GDM1 (cell line): ENCODE measurements around the gene BICDL1.

ENCODE experiments used
- DNase-seq: peaks from one replicate; lab custom pipeline; 2025; lab: John Stamatoyannopoulos, UW

The BICDL1 gene

DNA sequence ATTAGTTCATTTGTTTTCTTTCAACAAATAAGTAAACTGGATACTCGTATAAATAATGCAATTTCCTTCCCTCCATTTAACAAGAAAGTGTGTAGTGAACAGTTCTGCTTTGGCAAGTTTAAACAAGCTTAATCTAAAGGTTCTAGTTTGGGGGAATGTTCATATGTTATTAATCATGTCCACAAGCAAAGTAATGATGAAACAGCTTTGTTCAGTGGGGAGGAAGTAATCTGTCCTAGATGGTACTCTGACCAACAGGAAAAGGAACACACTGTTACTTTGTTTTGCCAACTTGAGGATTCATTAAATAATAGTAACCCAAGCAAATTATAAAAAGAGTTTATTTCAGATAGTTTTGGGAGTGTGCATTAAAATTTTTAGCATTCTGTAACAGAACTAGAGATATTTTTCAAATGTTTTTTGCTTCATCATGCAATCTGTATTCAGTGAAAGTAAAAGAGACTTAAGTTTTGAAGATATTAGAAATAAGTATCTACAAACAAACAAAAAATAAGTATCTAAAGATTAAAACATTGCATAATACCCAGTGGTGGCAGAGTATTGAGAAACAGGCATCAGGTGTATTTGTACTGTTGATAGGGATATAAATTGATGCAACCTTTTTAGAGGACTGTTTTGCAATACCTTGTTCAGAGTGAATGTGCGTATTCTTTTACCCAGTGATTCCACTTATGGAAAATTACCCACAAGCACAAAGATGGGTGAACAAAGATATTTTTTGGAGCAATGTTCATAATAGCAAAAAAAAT is 66.4 kb downstream of the BICDL1 start:
- no peak for DNase-seq

DNA sequence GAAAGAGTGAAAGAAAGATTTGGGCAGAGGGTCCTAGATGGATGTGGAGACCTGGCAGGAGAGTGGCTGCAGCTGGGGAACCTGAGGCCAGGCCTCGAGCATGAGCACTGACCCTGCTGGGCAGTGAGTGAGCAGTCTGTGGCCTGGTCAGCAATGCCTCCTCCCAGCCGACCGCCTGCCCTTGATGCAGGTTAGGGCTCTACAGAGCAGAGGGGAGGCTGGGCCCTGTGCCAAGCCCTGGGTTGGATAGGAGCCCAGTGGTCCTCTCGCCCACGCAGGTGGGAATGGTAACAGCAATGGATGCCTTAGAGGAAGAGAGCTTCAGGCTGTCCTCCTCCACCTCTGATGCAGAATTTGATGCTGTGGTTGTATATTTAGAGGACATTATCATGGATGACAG is 67.7 kb downstream of the BICDL1 start:
- DNase-seq: no peak

DNA sequence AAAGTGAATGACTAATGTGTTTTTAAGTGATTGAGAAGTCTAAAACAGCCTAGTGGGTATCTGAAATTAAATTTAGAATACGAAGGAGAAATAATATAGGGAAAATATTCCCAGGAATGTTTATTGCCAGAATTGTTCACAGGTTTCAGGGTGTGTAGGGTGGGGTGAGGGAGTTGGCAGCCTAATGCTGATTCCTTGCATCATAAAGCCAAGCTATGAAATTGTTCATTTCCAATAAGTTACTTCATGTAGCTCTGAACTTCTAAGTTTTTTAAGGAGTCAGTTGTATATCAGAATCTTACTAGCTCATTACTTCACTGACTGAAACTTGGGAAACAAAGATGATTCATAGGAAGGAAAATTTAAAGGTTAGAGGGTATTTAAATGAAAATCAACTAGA is 71.2 kb downstream of the BICDL1 start:
- DNase-seq: no peak

DNA sequence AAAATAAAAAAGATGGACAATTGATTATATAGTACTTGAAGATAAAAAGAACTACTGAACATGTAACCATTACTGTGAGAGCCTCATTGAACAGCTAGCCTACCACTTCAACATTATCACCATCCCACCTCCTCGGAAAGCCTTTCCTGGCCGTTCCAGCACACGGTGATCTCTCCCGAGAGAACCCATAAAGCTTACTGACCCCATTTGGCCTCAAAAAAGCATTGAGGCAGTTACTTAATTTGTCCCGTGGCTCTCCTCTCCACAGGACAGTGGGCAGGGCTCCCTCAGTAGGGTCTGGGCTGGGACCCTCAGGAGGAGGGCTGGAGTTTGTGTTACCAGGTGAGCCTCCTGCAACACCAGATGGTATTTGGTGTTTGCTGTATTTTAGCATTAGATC is 71.7 kb downstream of the BICDL1 start:
- DNase-seq: no peak

DNA sequence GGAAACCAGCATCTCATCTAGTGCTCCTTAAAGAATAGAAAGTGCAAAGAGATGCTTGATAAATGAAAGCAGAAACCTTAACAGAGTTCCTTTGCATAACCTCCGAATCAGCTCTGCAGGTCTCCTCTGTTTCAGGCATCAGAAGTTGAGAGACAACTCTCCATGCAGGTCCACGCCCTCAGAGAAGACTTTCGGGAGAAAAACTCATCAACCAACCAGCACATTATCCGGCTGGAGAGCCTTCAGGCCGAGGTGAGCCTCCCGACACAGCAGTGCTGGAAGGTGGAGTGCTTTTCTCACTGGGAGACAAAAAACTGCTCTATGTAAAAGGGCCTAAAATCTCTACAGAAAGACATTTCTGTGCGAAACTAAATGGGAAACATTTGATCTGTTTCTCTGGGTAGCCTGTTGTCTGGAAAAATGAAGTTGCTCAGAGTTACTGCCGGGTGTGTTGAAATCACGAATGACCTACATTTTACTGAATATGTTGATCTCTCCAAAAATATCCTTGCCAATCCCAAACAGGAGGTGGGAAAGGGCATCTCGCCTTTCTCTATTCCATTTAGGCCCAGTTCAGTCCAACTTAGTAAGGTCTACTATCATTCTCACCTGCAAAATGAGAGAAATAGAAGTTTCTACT is 72.7 kb downstream of the BICDL1 start:
- no peak for DNase-seq

DNA sequence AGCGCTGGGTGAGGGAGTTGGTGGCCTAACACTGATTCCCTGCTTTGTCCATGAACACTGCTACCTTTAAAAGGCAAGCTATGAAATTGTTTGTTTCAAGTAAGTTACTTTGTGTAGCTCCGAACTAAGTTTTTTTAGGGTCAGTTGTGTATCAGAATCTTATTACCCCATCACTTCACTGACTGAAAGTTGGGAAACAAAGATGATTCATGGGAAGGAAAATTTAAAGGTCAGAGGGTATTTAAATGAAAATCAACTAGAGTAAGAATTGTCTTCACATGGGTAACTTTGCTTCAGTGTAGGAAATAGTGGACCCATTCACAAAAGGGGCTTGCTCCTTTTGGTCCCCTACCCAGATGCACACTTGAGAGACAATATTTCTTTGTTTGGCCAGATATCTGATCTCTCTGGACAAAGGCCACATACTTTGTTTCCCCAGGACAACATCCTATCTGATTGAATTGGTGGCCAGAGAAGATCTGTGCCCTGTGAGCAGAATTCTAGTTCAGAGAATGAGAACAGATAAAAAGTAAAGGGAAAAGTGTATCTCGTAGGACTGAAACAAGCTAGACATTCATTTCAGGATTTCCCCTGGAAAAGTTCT is 74.0 kb downstream of the BICDL1 start:
- DNase-seq: no peak

DNA sequence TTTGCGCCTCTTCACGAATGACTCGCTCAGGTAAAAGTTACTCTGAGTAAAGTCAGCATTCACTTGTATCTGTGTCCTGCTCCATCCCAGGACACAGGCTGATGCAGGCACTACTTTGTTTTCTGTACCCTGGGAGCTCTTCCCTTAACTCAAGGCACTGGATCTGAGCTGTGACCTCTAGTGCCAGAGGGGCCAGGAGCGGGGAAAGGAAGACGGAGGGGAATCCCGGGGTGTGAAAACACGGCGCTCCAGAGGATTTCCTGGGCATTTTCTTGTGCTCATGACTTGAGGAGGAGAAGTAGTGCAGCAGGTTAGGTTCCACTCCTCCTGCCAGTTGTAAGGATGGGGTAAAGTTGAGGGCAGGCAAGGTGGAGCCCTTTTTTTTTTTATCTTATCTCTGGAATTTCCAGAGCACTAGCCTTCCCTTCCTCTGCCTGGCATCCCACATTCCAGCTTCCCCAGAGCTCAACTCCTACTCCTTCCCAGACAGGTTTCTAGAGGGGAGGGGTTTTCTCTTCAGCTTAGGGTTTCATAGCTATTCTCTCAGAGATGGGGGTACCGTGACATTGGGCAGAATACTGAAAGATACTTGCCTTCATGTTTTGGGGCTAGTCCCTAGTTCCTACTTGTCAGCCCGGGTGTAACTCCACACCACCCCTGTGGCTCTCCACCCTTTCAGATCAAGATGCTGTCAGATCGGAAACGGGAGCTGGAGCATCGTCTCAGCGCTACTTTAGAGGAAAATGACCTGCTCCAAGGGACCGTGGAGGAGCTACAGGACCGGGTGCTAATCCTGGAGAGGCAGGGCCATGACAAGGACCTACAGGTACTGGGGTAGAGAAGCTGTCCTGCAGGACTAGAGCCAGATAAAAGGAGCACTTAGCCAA is 75.3 kb downstream of the BICDL1 start:
- no peak for DNase-seq

DNA sequence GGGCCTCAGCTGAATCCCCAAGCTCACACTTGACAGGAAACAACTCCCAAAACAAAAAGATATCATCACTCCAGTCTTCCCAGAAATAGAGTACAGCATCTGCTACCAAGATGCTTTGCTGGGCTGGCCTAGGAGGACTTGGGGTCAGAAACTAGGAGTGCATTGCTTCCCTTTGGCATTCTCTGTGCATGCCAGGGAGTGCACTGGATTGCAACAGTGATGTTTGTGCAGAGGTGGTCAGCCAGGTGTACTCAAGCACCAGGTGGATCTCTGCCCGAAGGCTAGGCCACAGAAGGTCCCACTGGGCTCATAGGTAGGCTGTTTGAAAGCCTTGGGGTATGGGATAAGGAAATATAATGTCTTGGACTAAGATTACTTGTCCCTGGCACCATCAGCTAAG is 76.4 kb downstream of the BICDL1 start:
- no peak for DNase-seq

DNA sequence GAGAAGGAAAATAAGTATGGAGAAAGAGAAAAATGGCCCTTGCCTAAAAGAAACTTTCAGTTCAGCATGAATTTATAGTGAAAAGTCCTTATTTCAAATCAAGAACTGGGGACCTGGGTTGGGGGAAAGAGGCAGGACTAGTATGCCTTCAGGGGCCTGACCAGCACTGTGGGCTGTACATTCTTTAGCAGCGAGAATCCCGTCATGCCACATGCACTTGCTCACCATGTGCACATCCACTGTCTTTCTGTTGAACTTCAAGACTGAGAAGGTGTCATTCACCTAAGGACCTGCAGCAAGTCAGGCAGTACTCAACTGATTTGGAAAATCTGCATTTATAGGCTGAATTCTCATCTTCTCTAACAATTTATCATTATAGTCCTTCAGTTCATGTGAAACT is 77.3 kb downstream of the BICDL1 start:
- DNase-seq: no peak

DNA sequence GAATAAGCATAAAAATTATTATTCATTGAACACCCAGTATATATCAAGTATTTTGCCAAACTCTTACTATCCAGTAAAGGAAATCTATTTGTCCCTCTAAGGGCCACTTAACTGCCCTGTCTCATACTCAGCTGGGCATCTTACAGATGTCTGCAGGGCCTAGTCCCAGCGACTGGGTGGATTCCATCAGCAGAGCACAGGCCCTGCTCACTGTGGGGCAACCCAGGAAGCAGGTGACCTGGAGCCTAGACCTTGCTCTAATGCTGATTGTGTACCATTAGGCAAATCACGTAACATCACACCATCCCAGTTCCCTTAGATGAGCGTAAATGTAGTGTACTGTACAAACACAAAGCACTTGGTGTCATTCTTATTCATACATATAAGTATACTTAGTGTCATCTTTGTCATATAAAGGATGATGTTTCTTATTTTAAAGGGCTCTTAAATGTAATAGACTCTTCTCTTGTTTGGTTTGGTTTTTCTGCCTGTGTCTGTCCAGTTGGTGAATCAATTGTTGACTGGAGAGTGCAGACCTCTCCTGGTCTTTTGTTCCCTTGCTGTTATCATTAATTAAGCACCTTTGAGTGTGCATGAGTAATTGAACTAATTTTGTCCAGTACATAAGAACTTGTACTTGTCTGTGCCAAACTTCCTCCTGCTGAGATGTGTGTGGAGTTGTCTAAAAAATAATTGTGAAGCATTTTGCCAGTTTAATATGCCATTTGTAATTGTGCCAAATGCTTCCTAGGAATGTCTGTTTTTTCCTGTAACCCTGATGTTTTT is 78.2 kb downstream of the BICDL1 start:
- DNase-seq: no peak

DNA sequence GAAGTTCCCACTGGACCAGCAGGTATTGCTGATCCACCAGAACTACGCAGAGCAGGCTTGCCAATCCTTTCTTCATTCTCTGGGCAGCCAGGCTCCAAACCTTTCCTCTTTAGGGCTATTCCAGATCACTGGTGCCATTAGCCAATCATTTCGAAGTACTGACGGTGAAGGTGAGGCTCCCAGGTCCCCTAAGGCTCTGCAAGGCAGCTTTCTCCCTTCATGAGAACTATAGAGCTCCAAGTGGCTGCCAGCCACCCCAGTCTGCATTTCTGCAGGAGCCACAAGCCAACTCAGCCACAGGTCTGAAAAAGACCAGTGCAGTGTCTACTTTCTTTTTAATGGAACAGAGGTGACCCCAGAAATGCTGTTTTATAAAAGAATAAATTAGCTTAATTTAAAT is 78.9 kb downstream of the BICDL1 start:
- DNase-seq: no peak

DNA sequence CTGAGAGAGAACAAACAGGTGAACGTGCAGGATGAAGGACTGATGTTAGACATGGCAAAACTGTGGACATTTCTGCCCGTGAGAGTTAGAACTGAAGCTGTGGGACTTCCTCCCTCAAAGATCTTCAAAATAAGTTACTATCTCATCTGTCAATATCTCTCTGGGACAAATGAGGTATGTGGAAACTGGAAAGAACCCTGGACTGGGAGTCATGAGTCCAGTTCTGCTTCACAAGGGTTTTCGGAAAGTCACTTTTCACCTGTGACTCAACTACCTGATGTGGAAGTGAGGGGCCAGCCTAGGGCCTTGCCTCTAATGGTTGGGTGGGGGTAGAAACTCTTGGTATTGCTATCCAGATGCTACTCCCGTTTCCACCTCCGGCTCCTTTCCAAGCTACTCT is 80.2 kb downstream of the BICDL1 start:
- no peak for DNase-seq

DNA sequence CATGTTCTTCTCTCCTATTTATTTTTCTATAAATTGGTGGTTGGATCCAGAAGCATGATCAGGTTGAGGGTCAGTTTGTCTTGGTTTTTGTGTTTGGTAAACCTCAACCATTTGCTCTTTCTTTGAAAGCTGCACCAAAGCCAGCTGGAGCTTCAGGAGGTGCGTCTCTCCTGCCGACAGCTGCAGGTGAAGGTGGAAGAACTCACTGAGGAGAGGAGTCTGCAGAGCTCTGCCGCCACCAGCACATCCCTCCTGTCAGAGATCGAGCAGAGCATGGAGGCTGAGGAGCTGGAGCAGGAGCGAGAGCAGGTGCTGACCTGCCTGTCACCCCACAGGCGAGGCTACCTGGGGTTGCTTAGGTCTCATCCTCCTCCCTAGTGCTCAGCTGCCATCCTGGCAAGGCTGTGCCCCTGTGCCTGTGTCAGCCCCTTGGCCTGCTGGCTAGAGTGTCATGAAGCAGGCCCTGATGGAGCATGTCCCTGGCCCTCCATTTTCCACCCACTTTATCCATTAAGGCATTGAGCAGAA is 82.5 kb downstream of the BICDL1 start:
- no peak for DNase-seq

DNA sequence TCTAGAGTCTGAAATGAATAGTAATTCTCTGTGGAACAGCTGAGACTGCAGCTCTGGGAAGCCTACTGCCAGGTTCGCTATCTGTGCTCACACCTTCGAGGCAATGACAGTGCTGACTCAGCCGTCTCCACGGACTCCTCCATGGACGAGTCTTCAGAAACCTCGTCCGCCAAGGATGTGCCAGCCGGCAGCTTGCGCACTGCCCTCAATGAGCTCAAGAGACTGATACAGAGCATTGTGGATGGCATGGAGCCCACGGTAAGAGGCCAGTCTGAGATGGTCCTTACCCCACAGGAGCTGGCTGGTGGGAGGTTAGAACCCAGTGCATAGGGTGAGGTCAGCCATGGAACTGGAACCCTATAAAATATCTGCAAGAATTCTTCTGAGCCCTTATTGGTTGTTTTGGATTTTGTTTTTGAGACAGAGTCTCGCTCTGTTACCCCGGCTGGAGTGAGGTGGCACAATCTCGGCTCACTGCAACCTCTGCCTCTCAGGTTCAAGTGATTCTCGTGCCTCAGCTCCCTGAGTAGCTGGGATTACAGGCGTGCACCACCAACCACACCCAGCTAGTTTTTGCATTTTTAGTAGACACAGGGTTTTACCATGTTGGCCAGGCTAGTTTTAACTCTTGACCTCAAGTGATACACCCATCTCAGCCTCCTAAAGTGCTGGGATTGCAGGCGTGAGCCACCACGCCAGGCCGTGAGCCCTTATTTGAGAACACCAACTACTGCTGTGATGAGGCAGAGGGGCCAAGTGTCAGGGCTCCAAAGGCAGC is 83.6 kb downstream of the BICDL1 start:
- DNase-seq: no peak

DNA sequence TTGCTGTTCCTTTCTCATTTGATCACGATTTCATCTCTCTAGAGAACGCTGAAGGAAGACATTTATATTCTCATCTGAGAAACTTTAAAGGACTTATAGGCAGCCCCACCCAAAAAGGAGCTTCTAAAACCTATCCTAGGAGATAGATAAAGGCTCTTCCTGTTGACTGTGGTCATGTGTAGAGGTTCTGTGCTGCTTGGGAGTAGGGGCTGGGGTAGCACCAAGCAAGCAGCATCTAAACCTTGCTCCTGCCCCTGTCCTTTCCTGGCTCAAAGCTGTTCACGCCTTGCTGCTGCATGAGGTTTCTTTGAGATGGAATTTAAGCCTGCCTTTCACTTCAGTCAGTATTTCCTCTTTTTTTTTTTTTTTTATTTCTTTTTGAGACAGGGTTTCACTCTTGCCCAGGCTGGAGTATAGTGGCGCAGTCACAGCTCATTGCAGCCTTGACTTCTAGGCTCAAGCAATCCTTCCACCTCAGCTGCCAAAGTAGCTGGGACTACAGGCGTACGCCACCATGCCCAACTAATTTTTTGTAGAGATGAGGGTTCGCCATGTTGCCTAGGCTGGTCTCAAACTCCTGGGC is 86.1 kb downstream of the BICDL1 start:
- no peak for DNase-seq

DNA sequence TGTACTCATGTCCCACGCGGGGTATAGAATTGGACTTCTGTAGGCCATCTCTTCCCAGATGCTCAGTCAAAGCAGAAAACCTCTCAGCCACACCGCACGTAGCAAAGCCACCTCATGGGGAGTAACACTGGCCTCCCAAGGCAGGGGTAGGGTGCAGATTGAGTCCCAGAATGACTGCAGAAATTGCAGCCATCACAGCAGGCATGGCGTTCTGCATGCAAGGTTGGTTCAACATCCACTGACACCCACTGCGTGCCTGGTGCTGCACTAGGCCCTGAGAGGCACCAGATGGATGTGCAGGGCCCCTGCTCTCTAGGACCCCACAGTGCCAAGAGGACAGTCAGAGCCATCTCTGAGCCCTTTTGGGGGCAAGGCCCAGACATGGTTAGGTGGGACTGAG is 87.6 kb downstream of the BICDL1 start:
- DNase-seq: no peak

DNA sequence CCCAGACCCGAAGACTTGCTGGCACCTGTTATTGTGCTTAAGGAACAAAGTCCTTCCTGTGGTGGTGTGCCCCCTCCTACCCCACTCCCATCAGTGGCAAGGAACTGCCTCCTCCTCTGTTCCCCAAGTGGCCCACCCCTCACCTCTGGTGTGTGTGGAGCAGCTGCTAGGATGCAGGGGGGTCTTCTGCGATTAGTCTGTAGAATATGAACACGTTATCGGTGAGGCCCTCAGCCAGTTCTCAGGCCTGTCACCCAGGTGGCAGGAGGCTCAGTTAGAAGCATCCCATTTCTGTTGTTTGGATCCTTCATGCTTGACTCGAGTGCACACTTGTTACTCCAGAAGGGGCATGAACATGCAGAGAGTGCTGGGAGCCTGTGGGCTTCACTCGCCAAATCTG is 88.2 kb downstream of the BICDL1 start:
- DNase-seq: no peak

DNA sequence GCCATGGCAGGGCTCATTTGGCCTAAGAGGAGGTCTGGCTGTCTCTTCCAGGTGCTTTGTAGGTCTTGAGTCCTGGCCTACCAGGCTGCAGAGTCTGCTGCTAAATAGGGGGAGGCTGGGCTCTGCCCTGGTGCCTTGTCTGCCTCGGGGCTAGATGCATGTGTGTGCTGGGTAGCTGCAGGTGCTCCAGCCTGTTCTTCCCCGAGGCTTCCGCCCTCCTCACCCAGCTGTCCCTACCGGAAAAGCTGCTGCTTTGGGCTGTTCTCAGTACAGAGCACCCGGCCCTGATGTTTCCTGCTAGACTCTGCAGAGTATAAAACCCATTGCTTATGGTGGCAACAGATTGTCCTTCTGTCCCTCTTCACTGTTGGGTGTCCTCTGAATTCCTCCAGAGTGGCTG is 89.8 kb downstream of the BICDL1 start:
- DNase-seq: no peak

DNA sequence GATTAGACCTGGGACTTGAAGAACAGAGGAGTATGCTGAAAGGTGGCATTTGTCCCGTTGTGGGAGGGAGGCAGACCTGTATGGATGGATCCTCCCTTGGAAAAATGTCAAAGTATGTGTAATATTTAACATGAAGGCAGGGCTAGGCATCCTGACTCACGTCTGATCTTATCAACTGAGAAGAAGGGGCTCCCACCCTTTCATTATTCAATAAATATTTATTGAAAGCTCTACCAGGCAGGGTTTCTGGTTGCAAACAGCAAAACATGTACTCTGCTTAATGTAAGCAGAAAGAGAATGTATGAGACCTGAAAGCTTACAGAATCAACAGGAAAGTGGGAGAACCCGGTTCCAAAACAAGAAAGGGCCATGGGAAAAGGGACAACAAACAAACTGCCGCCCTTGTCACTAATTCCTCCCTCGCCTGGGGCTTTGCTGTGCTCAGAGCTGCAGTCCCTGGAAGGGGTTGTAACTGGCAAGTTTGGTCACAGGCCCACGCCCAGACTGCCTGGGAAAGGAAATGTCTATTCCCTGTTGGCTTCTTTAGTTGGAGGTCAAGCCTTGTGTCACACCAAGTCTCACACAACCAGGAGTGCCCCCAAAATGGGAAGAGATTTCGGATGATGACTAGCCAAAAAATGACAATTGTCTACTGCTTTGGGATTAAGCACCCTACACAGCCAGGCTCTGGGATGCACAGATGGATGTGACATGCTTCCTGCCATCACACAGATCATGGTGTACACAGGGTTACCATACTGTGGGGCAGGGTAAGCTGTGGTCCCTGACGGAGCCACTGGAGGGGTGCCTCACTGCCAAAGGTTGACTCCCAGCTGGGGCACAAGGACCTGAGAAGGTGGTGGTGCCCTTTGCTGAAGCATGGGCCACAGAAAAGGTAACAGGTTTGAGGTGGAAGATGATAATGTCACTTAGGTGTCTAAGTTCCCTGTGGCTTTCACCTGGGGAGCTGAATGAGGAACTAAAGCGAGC is 90.7 kb downstream of the BICDL1 start:
- DNase-seq: no peak
